Vagina (tissue), 2 donors: ENCODE measurements around the gene SLC1A3. TPM values are rescaled to one million over a fixed set of nuclear protein-coding genes. Genes with fewer than 3 reads are reported as not detected.

Source experiments
- DNase-seq, 2 donors: peaks; one replicate each; pipeline ENCODE4 v3.0.0-alpha.2; 2017; ENCODE audit errors: extremely low spot score in 2 of 2
- H3K27ac ChIP-seq: fragments of 200-600 bp; sonication (generic); one replicate; pipeline ENCODE4 v1.5.1; 2019
- H3K27me3 ChIP-seq: fragments of 200-600 bp; sonication (generic); one replicate; pipeline ENCODE4 v1.5.1; 2019
- H3K36me3 ChIP-seq, 2 donors: fragments of 200-600 bp; sonication (generic); one replicate each; pipeline ENCODE4 v1.5.1; 2017 to 2019
- H3K4me1 ChIP-seq: fragments of 200-600 bp; sonication (generic); one replicate; pipeline ENCODE4 v1.5.1; 2019
- H3K4me3 ChIP-seq, 2 donors: fragments of 200-600 bp; sonication (generic); 1 replicate in 1 of 2; 2 replicates in 1 of 2; pipeline ENCODE4 v1.5.1; 2016 to 2019
- H3K9me3 ChIP-seq: fragments of 200-600 bp; sonication (generic); one replicate; pipeline ENCODE4 v1.5.1; 2019
- POLR2A ChIP-seq, 2 donors: fragments of 450-650 bp; IDR thresholded peaks; one replicate each; pipeline ENCODE4 v1.6.1; 2017; ENCODE audit warnings: antibody characterized with exemption in 2 of 2, mild to moderate bottlenecking in 2 of 2, moderate library complexity in 2 of 2
- POLR2AphosphoS5 ChIP-seq, 2 donors: sonication (generic); formaldehyde crosslinking; IDR thresholded peaks; one replicate each; pipeline ENCODE4 v1.9.0; 2017; ENCODE audit warnings: antibody characterized with exemption in 2 of 2, mild to moderate bottlenecking in 2 of 2, low read depth in 1 of 2; ENCODE audit not compliant: insufficient read depth in 1 of 2
- intact Hi-C: fragments of 100-400 bp; cut with DNase I; formaldehyde crosslinking; loops from one replicate; pipeline ENCODE4 v1.15.1; 2023
- total RNA-seq: library from RNA; depleted of rRNA; stranded (reverse); fragments of >200 nt; gene quantifications from one replicate; pipeline ENCODE4 v1.2.3, GENCODE V29; 2016
- TF ChIP-seq, protein P1 (sequence below), 3 experiments: fragments of 450-650 bp in 2 of 3; fragments of 200-600 bp in 1 of 3; sonication (generic) in 1 of 3; IDR thresholded peaks; one replicate each; pipeline ENCODE4 v1.5.1; 2017 to 2019; ENCODE audit warnings: antibody characterized with exemption in 3 of 3, mild to moderate bottlenecking in 2 of 3, moderate library complexity in 2 of 3

The SLC1A3 gene
- total RNA-seq, 1 donor from 2014 or later, result 18.9 TPM

DNA sequence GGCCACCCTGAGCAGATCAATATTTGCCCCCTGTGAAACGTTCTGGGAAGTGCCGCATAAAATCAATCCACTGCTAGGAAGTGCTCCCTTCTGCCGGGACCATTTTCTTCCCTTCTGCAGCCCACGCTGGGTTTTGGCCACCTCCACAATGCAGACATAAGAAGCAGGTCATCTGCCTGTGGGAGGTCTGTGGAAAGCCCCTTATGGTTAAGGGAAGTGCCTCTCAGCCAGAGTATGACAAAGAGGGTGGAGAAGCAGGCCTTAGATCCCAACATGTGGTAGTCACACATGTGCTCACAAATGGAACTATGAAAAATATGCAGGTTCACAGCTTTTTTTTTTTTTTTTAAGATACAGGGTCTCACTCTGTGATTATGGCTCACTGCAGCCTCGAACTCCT, 82.8 kb downstream of the SLC1A3 start:
- H3K9me3 ChIP-seq, result no peaks in the 10 kb centered on the region
- H3K4me1 ChIP-seq, result peaks cover 37% of the 10 kb centered on the region
- H3K27me3 ChIP-seq, result no peaks in the 10 kb centered on the region
- no peak overlapping the region for H3K4me3 ChIP-seq
- intact Hi-C loops, result no loop called here
- H3K36me3 ChIP-seq, result no peaks in the 10 kb centered on the region
- TF ChIP-seq POLR2AphosphoS5 (IDR thresholded peaks at IDR 0.05; ENCODE audit: insufficient read depth in 1 of 2, low read depth in 1 of 2) (no peak), POLR2A (IDR thresholded peaks at IDR 0.05) (no peak)
- TF ChIP-seq, protein P1, sequence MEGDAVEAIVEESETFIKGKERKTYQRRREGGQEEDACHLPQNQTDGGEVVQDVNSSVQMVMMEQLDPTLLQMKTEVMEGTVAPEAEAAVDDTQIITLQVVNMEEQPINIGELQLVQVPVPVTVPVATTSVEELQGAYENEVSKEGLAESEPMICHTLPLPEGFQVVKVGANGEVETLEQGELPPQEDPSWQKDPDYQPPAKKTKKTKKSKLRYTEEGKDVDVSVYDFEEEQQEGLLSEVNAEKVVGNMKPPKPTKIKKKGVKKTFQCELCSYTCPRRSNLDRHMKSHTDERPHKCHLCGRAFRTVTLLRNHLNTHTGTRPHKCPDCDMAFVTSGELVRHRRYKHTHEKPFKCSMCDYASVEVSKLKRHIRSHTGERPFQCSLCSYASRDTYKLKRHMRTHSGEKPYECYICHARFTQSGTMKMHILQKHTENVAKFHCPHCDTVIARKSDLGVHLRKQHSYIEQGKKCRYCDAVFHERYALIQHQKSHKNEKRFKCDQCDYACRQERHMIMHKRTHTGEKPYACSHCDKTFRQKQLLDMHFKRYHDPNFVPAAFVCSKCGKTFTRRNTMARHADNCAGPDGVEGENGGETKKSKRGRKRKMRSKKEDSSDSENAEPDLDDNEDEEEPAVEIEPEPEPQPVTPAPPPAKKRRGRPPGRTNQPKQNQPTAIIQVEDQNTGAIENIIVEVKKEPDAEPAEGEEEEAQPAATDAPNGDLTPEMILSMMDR (IDR thresholded peaks at IDR 0.05), result no peak
- DNase-seq, result no peak
- H3K27ac ChIP-seq, result no peak overlapping the region

DNA sequence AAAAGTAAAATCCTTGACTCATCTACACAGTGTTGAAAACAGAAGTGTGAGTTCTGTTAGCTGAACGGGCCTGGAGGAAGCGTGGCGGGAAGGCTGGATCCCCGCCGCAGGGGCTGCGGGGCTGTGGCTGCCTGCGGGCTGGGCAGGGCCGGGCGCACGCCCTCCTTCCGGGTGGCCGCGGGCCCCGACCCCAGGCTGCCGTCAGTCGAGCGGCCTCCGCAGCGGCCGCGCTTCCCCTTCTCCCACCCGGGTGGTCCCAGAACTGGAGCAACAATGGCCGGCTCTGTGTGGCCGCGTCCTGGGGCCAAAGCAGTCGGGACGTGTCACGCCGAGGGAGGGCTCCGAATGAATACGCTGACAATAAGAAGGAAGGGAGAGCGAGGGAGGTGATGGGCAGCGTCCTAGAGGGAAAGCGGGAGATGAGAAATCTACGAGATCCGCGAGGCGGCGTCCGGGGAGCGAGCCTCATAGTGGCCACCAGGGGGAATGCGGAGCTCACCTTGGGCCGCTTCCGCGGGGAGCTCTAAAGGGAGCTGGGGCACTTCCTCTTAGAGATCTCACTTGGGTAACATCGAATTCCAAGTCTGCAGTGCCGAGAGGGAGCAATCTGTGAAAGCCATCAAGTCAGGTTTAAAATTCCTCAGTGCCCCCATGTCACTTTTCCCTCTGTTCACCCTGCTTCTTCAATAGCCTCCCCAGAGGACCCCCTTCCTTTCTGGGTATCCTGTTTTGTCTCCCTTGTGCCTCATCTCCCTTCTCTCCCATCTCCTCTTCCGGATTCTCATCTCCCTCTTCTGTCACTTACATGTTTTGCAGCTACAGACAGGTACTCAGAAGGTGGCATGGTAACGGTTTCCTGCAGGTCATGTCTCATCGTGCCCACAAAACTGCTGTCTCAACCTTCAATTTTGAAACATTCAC, 83.9 kb downstream of the SLC1A3 start:
- H3K4me1 ChIP-seq, result peaks cover 37% of the 10 kb centered on the region
- H3K4me3 ChIP-seq, result peak overlapping the region; percentile 50 to 56
- H3K27me3 ChIP-seq, result no peaks in the 10 kb centered on the region
- TF ChIP-seq POLR2A (IDR thresholded peaks at IDR 0.05), result no peak
- TF ChIP-seq, protein P1 (IDR thresholded peaks at IDR 0.05), result peak; percentile 57 to 87 (median 60)
- intact Hi-C loops, result no loop called here
- no peak for DNase-seq
- no peaks in the 10 kb centered on the region for H3K36me3 ChIP-seq
- H3K9me3 ChIP-seq, result no peaks in the 10 kb centered on the region
- H3K27ac ChIP-seq, result peak overlapping the region; percentile 83

DNA sequence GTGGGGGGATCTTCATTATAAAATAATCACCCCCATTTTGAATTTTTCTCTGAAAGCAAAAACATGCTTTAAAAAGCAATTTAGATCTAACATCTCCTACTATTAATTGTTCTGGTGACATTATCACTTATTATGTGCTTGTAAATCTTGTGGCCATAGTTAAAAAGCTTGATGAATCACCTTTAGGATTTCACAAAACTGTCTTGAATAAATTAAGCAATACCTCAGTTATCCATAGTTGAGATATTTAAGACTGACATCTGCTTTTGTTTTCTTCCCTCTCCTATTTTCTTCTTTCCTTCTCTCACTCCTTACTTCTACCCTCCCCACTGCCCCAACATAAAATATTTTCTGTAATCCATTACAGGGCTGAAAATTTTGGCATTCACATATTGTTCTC, 84.8 kb downstream of the SLC1A3 start:
- Histone ChIP-seq H3K4me3 (no peak overlapping the region), H3K4me1 (peaks cover 37% of the 10 kb centered on the region), H3K9me3 (no peaks in the 10 kb centered on the region), H3K27me3 (no peaks in the 10 kb centered on the region), H3K27ac (peak overlapping the region; percentile 32), H3K36me3 (no peaks in the 10 kb centered on the region)
- intact Hi-C loops, result no loop called here
- no peak for TF ChIP-seq POLR2AphosphoS5 (IDR thresholded peaks at IDR 0.05; ENCODE audit: insufficient read depth in 1 of 2, low read depth in 1 of 2)
- no peak for TF ChIP-seq POLR2A (IDR thresholded peaks at IDR 0.05)
- TF ChIP-seq, protein P1 (IDR thresholded peaks at IDR 0.05), result no peak
- no peak for DNase-seq

DNA sequence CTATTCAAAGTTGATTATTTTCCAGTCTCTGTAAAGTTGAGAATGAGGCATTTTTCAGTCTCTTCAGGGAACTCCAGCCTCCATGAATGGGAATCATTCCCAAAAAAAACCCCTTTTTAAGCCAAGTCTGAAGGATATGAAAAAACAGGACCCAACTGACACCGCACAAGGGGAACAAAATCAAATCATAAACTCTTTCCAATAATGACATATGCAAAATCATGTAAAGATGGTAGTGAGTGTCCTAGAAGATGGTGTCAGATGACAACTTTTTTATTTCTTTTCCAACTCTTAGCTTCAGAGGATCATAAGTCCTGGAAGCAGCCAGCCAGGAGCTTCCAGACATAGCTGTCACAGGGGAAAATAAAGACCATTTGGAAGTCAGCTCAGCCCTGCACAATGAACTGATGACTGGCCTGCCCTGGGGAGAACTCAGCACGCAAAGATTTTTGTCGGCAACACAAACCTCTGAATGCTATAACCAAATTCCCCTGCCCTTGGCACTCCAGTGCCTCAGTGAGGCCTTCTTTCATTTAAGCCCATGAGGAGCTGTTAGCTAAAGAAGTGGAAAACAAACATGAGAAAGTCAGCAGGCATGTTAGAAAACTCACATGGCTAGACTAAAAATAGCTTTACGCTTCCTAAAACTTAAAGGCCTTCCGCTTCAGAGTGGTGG, 85.4 kb downstream of the SLC1A3 start:
- no peaks in the 10 kb centered on the region for H3K27me3 ChIP-seq
- intact Hi-C loops, result no loop called here
- no peak for DNase-seq
- no peak for TF ChIP-seq POLR2A (IDR thresholded peaks at IDR 0.05)
- TF ChIP-seq POLR2AphosphoS5 (IDR thresholded peaks at IDR 0.05; ENCODE audit: insufficient read depth in 1 of 2, low read depth in 1 of 2), result no peak
- TF ChIP-seq, protein P1 (IDR thresholded peaks at IDR 0.05), result no peak
- H3K4me3 ChIP-seq, result no peak overlapping the region
- H3K36me3 ChIP-seq, result no peaks in the 10 kb centered on the region
- peak overlapping the region; percentile 32 for H3K27ac ChIP-seq
- H3K4me1 ChIP-seq, result peaks cover 37% of the 10 kb centered on the region
- no peaks in the 10 kb centered on the region for H3K9me3 ChIP-seq
